H1 (cell line): Measurements from ENCODE around the gene F3. TPM values are rescaled to one million over a fixed set of nuclear protein-coding genes. Genes with fewer than 3 reads are reported as not detected.

Experiments
- CTCF ChIA-PET: fragments of 300-600 bp; sonication (Branson Sonifier 250); formaldehyde crosslinking; loops from one replicate; lab custom pipeline; 2021; ENCODE audit not compliant: partially characterized antibody; lab: Charles Lee
- POLR2A ChIA-PET: fragments of 300-600 bp; sonication (Branson Sonifier 250); formaldehyde crosslinking; loops from one replicate; lab custom pipeline; 2021; ENCODE audit warnings: inconsistent platforms; ENCODE audit not compliant: partially characterized antibody; lab: Charles Lee
- DNase-seq, 2 experiments: peaks; one replicate each; pipeline versions ENCODE4 v3.0.0 to v3.0.0-alpha.2; 2010 to 2022; ENCODE audit warnings: low spot score in 2 of 2, low read depth in 1 of 2, mixed read lengths in 1 of 2
- FAIRE-seq: peaks from 2 replicates; lab custom pipeline; 2011; peaks lifted over from hg19 to GRCh38; lab: Jason Lieb, UNC
- H2AFZ ChIP-seq: 2 replicates; pipeline ENCODE4 v1.8.1; 2012; ENCODE audit warnings: low read length, inconsistent platforms
- H2AK5ac ChIP-seq: 2 replicates; pipeline ENCODE4 v1.6.1; 2013; ENCODE audit warnings: low read depth, low read length
- H2BK120ac ChIP-seq: replicated peaks from 2 replicates; pipeline ENCODE3; 2013; ENCODE audit warnings: low read depth, low read length, inconsistent platforms
- H2BK12ac ChIP-seq: 2 replicates; pipeline ENCODE4 v1.6.1; 2013; ENCODE audit warnings: low read depth, low read length
- H2BK15ac ChIP-seq: 2 replicates; pipeline ENCODE4 v1.6.1; 2013; ENCODE audit warnings: low read length
- H2BK20ac ChIP-seq: 2 replicates; pipeline ENCODE4 v1.6.1; 2013; ENCODE audit warnings: low read length
- H2BK5ac ChIP-seq: 2 replicates; pipeline ENCODE4 v1.6.1; 2013; ENCODE audit warnings: low read depth, low read length
- H3K14ac ChIP-seq: 2 replicates; pipeline ENCODE4 v1.6.1; 2013; ENCODE audit warnings: inconsistent platforms; ENCODE audit not compliant: insufficient read length
- H3K18ac ChIP-seq: 2 replicates; pipeline ENCODE4 v1.6.1; 2013; ENCODE audit warnings: low read length; ENCODE audit errors: extremely low read depth
- H3K23ac ChIP-seq: 2 replicates; pipeline ENCODE4 v1.6.1; 2013; ENCODE audit warnings: inconsistent platforms; ENCODE audit not compliant: insufficient read length
- H3K23me2 ChIP-seq: 2 replicates; pipeline ENCODE4 v1.6.1; 2013; ENCODE audit warnings: low read depth, low read length
- H3K27ac ChIP-seq: 2 replicates; pipeline ENCODE4 v1.6.1; 2011; ENCODE audit warnings: low read depth, low read length, inconsistent platforms
- H3K27me3 ChIP-seq, 4 experiments: replicated peaks in 1 of 4; 1 replicate in 1 of 4; 2 replicates in 3 of 4; pipeline versions ENCODE4 v1.6.1 to v1.8.1; 2011 to 2013; ENCODE audit warnings: low read length in 3 of 4, mild to moderate bottlenecking in 3 of 4, inconsistent platforms in 2 of 4, mixed read lengths in 2 of 4, moderate library complexity in 1 of 4; ENCODE audit not compliant: control insufficient read depth in 3 of 4, insufficient read depth in 3 of 4; ENCODE audit errors: extremely low read depth in 1 of 4
- H3K36me3 ChIP-seq, 4 experiments: 2 replicates each; pipeline versions ENCODE4 v1.6.1 to v1.8.1; 2011 to 2013; ENCODE audit warnings: mild to moderate bottlenecking in 4 of 4, low read length in 3 of 4, moderate library complexity in 2 of 4, control low read depth in 1 of 4, inconsistent platforms in 1 of 4; ENCODE audit not compliant: insufficient read depth in 4 of 4, control insufficient read depth in 2 of 4
- H3K4ac ChIP-seq: replicated peaks from 2 replicates; pipeline ENCODE3; 2013; ENCODE audit warnings: low read length, low read depth, mixed read lengths, inconsistent platforms; ENCODE audit not compliant: insufficient read length
- H3K4me1 ChIP-seq, 4 experiments: replicated peaks in 1 of 4; 1 replicate in 1 of 4; 2 replicates in 3 of 4; pipeline versions ENCODE4 v1.6.1 to v1.8.1; 2011 to 2013; ENCODE audit warnings: low read length in 3 of 4, inconsistent platforms in 2 of 4, mixed read lengths in 1 of 4; ENCODE audit not compliant: insufficient read depth in 4 of 4, control insufficient read depth in 3 of 4
- H3K4me2 ChIP-seq, 2 experiments: 2 replicates each; pipeline versions ENCODE4 v1.6.1 to v1.8.1; 2011 to 2013; ENCODE audit warnings: low read depth in 2 of 2, low read length in 2 of 2, control low read depth in 1 of 2, inconsistent platforms in 1 of 2, mild to moderate bottlenecking in 1 of 2; ENCODE audit not compliant: insufficient read depth in 1 of 2
- H3K4me3 ChIP-seq, 4 experiments: fragments of 200-600, 300-600 bp in 1 of 4; sonication (generic), shearing (Covaris generic), sonication (Bioruptor Twin) in 1 of 4; 2 replicates each; pipeline versions ENCODE4 v1.5.1 to v1.8.1; 2011 to 2016; ENCODE audit warnings: low read length in 4 of 4, low read depth in 3 of 4, control low read depth in 2 of 4, inconsistent platforms in 2 of 4, mild to moderate bottlenecking in 2 of 4, mixed read lengths in 1 of 4, moderate library complexity in 1 of 4; ENCODE audit not compliant: insufficient read depth in 2 of 4; ENCODE audit errors: extremely low read depth in 1 of 4
- H3K56ac ChIP-seq: replicated peaks from 2 replicates; pipeline ENCODE3; 2013; ENCODE audit warnings: low read depth, mild to moderate bottlenecking, mixed read lengths, low read length, inconsistent platforms; ENCODE audit not compliant: insufficient read length
- H3K79me1 ChIP-seq: 2 replicates; pipeline ENCODE4 v1.6.1; 2013; ENCODE audit warnings: low read depth, low read length, control low read depth
- H3K79me2 ChIP-seq, 2 experiments: 2 replicates each; pipeline versions ENCODE4 v1.6.1 to v1.8.1; 2012 to 2013; ENCODE audit warnings: low read length in 2 of 2, mild to moderate bottlenecking in 2 of 2, inconsistent platforms in 1 of 2; ENCODE audit not compliant: insufficient read depth in 2 of 2, control insufficient read depth in 1 of 2
- H3K9ac ChIP-seq, 4 experiments: replicated peaks in 1 of 4; 1 replicate in 1 of 4; 2 replicates in 3 of 4; pipeline versions ENCODE4 v1.6.1 to v1.8.1; 2011 to 2013; ENCODE audit warnings: low read depth in 3 of 4, low read length in 3 of 4, control low read depth in 2 of 4, mild to moderate bottlenecking in 2 of 4, moderate library complexity in 2 of 4, inconsistent platforms in 1 of 4; ENCODE audit errors: extremely low read depth in 1 of 4
- H3K9me3 ChIP-seq, 2 experiments: 2 replicates each; pipeline versions ENCODE4 v1.6.1 to v1.8.1; 2012 to 2013; ENCODE audit warnings: mild to moderate bottlenecking in 2 of 2, moderate library complexity in 2 of 2, control low read depth in 1 of 2, inconsistent platforms in 1 of 2, low read depth in 1 of 2, low read length in 1 of 2, mixed read lengths in 1 of 2; ENCODE audit not compliant: insufficient read depth in 2 of 2
- H4K20me1 ChIP-seq, 2 experiments: replicated peaks in 1 of 2; 2 replicates each; pipeline versions ENCODE3 to v1.8.1; 2011 to 2013; ENCODE audit warnings: inconsistent platforms in 2 of 2, low read length in 2 of 2, mild to moderate bottlenecking in 1 of 2; ENCODE audit not compliant: insufficient read depth in 2 of 2, control insufficient read depth in 1 of 2
- H4K5ac ChIP-seq: 2 replicates; pipeline ENCODE4 v1.6.1; 2013; ENCODE audit warnings: low read length, low read depth, mixed read lengths, inconsistent platforms; ENCODE audit not compliant: insufficient read length
- H4K8ac ChIP-seq: 2 replicates; pipeline ENCODE4 v1.8.0; 2013; ENCODE audit warnings: mild to moderate bottlenecking, moderate library complexity, low read length, inconsistent platforms; ENCODE audit not compliant: insufficient read depth; ENCODE audit errors: extremely low read depth
- H4K91ac ChIP-seq: replicated peaks from 2 replicates; pipeline ENCODE3; 2013; ENCODE audit warnings: low read length, mixed read lengths, inconsistent platforms; ENCODE audit not compliant: insufficient read length
- ATF3 ChIP-seq: IDR thresholded peaks from 2 replicates; pipeline ENCODE4 v1.6.1; 2011; ENCODE audit warnings: low read depth, mild to moderate bottlenecking, low read length; ENCODE audit not compliant: insufficient read depth
- BCL11A ChIP-seq, 2 experiments: IDR thresholded peaks; one replicate each; pipeline ENCODE4 v1.6.1; 2011; ENCODE audit warnings: low read depth in 2 of 2, low read length in 2 of 2, mild to moderate bottlenecking in 2 of 2
- CEBPB ChIP-seq: IDR thresholded peaks from 2 replicates; pipeline ENCODE4 v1.6.1; 2012; ENCODE audit warnings: low read depth, low read length
- CHD2 ChIP-seq: IDR thresholded peaks from 2 replicates; pipeline ENCODE4 v1.6.1; 2012; ENCODE audit warnings: low read length, improper control_type of control experiment
- EP300 ChIP-seq, 2 experiments: IDR thresholded peaks; 1 replicate in 1 of 2; 2 replicates in 1 of 2; pipeline ENCODE4 v1.6.1; 2011 to 2012; ENCODE audit warnings: low read depth in 2 of 2, low read length in 2 of 2, mild to moderate bottlenecking in 2 of 2, borderline replicate concordance in 1 of 2, inconsistent platforms in 1 of 2, moderate library complexity in 1 of 2
- GTF2F1 ChIP-seq: IDR thresholded peaks from 2 replicates; pipeline ENCODE4 v1.6.1; 2012; ENCODE audit warnings: low read depth, low read length, improper control_type of control experiment, borderline replicate concordance
- HDAC6 ChIP-seq: IDR thresholded peaks from one replicate; pipeline ENCODE4 v1.7.1; 2012; ENCODE audit warnings: low read depth, mild to moderate bottlenecking, inconsistent platforms, low read length, moderate library complexity
- PHF8 ChIP-seq: fragments of 200-600 bp; sonication (generic); conservative IDR thresholded peaks from 2 replicates; pipeline ENCODE4 v1.7.1; 2012; ENCODE audit warnings: low read depth, mild to moderate bottlenecking, inconsistent platforms, low read length, moderate library complexity
- POLR2A ChIP-seq, 2 experiments: IDR thresholded peaks; 1 replicate in 1 of 2; 2 replicates in 1 of 2; pipeline ENCODE4 v1.6.1; 2011; ENCODE audit warnings: low read depth in 2 of 2, low read length in 2 of 2, mild to moderate bottlenecking in 2 of 2; ENCODE audit errors: control extremely low read depth in 1 of 2
- POLR2AphosphoS5 ChIP-seq: IDR thresholded peaks from 2 replicates; pipeline ENCODE4 v1.6.1; 2011; ENCODE audit warnings: low read depth, low read length
- RAD21 ChIP-seq, 2 experiments: IDR thresholded peaks in 1 of 2; conservative IDR thresholded peaks in 1 of 2; 2 replicates each; pipeline ENCODE4 v1.6.1; 2011; ENCODE audit warnings: low read depth in 2 of 2, low read length in 2 of 2, improper control_type of control experiment in 1 of 2, inconsistent platforms in 1 of 2, mild to moderate bottlenecking in 1 of 2, moderate library complexity in 1 of 2
- RFX5 ChIP-seq: IDR thresholded peaks from 2 replicates; pipeline ENCODE4 v1.6.1; 2011; ENCODE audit warnings: low read depth, low read length, improper control_type of control experiment, borderline replicate concordance
- SP2 ChIP-seq: IDR thresholded peaks from 2 replicates; pipeline ENCODE4 v1.6.1; 2012; ENCODE audit warnings: mild to moderate bottlenecking, low read length, inconsistent platforms
- TEAD4 ChIP-seq: IDR thresholded peaks from 2 replicates; pipeline ENCODE4 v1.6.1; 2012; ENCODE audit warnings: low read depth, low read length, inconsistent platforms, mixed read lengths
- YY1 ChIP-seq: IDR thresholded peaks from 2 replicates; pipeline ENCODE4 v1.6.1; 2011; ENCODE audit warnings: low read depth, mild to moderate bottlenecking, low read length
- WGBS, 2 experiments: shearing (Covaris generic) in 1 of 2; methylation state at CpG; one replicate each; pipeline versions ENCODE4 v1.1.6 to v1.1.7; 2013 to 2015; ENCODE audit warnings: low lambda C conversion rate in 2 of 2, mixed read lengths in 2 of 2, inconsistent platforms in 1 of 2, low coverage in 1 of 2, missing lambda C conversion rate in 1 of 2; ENCODE audit not compliant: insufficient replicate concordance in 2 of 2, insufficient coverage in 1 of 2, insufficient read length in 1 of 2; ENCODE audit errors: extremely low coverage in 1 of 2, missing lambda C conversion rate in 1 of 2; 5-methylcytosine and 5-hydroxymethylcytosine counted together
- polyA plus RNA-seq, 7 experiments: library from polyadenylated mRNA; depleted of rRNA in 3 of 7; stranded (reverse) in 5 of 7; unstranded in 2 of 7; fragments of >200 nt in 5 of 7; fragments of 200-250 nt in 2 of 7; gene quantifications; 1 replicate in 5 of 7; 2 replicates in 1 of 7; 4 replicates in 1 of 7; pipeline versions ENCODE4 v1.2.1 to v1.2.3, GENCODE V29; 2011 to 2013; ENCODE audit warnings: missing spikeins in 2 of 7, mixed read lengths in 2 of 7
- total RNA-seq: library from RNA; stranded (reverse); fragmentation: NEBNext Ultra II Directional; extraction: Animal tissue kit (Norgen Biotek cat#: 25700); gene quantifications from 2 replicates; pipeline ENCODE4 v1.2.1, GENCODE V29; 2021

Gene F3
- total and polyA plus RNA-seq, 2 of the 8 experiments (the other 6 are each of a cell fraction or from before 2014, with no cell fraction given), result 2.6 to 8.6 TPM

GRCh38 chr1:94501935-94502334 lies 39.6 kb downstream of the F3 start:
- H2BK12ac ChIP-seq, result no peak overlapping the region
- no peak overlapping the region for H3K27ac ChIP-seq
- H3K27me3 ChIP-seq, result no peaks in the 10 kb centered on the region
- H3K4me3 ChIP-seq, result no peak overlapping the region
- no peak overlapping the region for H2AK5ac ChIP-seq
- H3K23me2 ChIP-seq, result no peaks in the 10 kb centered on the region
- no peak overlapping the region for H3K14ac ChIP-seq
- H3K9me3 ChIP-seq, result no peaks in the 10 kb centered on the region
- no peak for DNase-seq
- no peak overlapping the region for H3K23ac ChIP-seq
- no peak overlapping the region for H4K5ac ChIP-seq
- no peak overlapping the region for H3K18ac ChIP-seq
- H3K9ac ChIP-seq, result no peak overlapping the region
- H2BK15ac ChIP-seq, result no peak overlapping the region
- H3K4me2 ChIP-seq, result no peak overlapping the region
- H3K4ac ChIP-seq, result no peak overlapping the region
- H3K79me1 ChIP-seq, result no peaks in the 10 kb centered on the region
- no peak overlapping the region for H4K8ac ChIP-seq
- no peak overlapping the region for H3K56ac ChIP-seq
- H2AFZ ChIP-seq, result no peak overlapping the region
- H3K36me3 ChIP-seq, result peaks cover 0 to 16% (median 3%) of the 10 kb centered on the region in 4 experiments; a peak in 4 of 8 replicates
- no peak overlapping the region for H2BK20ac ChIP-seq
- no peak overlapping the region for H4K91ac ChIP-seq
- FAIRE-seq, result no peak
- H3K79me2 ChIP-seq, result no peaks in the 10 kb centered on the region
- no peaks in the 10 kb centered on the region for H3K4me1 ChIP-seq
- no peak overlapping the region for H2BK120ac ChIP-seq
- no peaks in the 10 kb centered on the region for H4K20me1 ChIP-seq
- ChIA-PET POLR2A (no interaction called here), CTCF (interaction anchor here (0.7 to 1.8 kb wide), 3 partner anchors 13 to 541 kb away, joined by 3 to 7 read pairs (median 5); no protein-coding TSS in a partner anchor)
- no peak overlapping the region for H2BK5ac ChIP-seq
- WGBS, 2 experiments, result 89% methylated on average over 4 of the region's 4 CpGs; no CpG with 5 or more reads in 1 of the 2 experiments
- TF ChIP-seq HDAC6, result no peak
- TF ChIP-seq BCL11A (IDR thresholded peaks at IDR 0.05; ENCODE audit: low read depth in 2 of 2, low read length in 2 of 2), result no peak
- no peak for TF ChIP-seq CEBPB
- TF ChIP-seq ATF3, result no peak
- no peak for TF ChIP-seq SP2
- TF ChIP-seq TEAD4, result no peak
- no peak for TF ChIP-seq POLR2A (IDR thresholded peaks at IDR 0.05; ENCODE audit: control extremely low read depth in 1 of 2, low read depth in 2 of 2, low read length in 2 of 2)
- TF ChIP-seq EP300 (IDR thresholded peaks at IDR 0.05; ENCODE audit: borderline replicate concordance in 1 of 2, low read depth in 2 of 2, low read length in 2 of 2), result no peak
- TF ChIP-seq RFX5, result no peak
- no peak for TF ChIP-seq RAD21 (IDR thresholded peaks at IDR 0.05 in 1 of 2, conservative IDR thresholded peaks at IDR 0.05 in 1 of 2; ENCODE audit: low read depth in 2 of 2, low read length in 2 of 2)
- no peak for TF ChIP-seq YY1
- no peak for TF ChIP-seq CHD2
- TF ChIP-seq PHF8, result no peak
- no peak for TF ChIP-seq GTF2F1
- TF ChIP-seq POLR2AphosphoS5, result no peak
